Measurements from ENCODE around the gene FAM236A.
"Not testable (repeated sequence)": the region's sequence is repeated elsewhere in the genome, so short reads cannot be mapped to it uniquely, and the experiment has no call there.

Gene FAM236A

GRCh38 chrX:72937906-72938305, at the start of gene FAM236A:
Gene FAM236A, plus strand, starts transcription at chrX:72938206. Its CDS starts 57 bp downstream, at chrX:72938263.
- not testable (repeated sequence) for H3K4me3 ChIP-seq (ENCODE audit: low read depth, low read length); DNase-seq (ENCODE audit: low read depth)

DNA sequence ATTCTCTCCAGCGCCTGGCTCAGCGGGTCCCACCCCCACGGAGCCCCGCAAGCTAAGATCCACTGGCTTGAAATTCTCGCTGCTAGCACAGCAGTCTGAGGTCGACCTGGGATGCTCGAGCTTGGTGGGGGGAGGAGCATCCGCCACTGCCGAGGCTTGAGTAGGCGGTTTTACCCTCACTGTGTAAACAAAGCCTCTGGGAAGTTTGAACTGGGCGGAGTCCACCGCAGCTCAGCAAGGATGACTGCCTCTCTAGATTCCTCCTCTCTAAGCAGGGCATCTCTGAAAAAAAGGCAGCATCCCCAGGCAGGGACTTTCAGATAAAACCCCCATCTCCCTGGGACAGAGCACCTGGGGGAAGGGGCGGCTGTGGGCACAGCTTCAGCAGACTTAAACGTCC, 48.3 kb upstream of the FAM236A start:
- not testable (repeated sequence) for DNase-seq (ENCODE audit: low read depth); H3K4me3 ChIP-seq (ENCODE audit: low read depth, low read length)

- DNase-seq (ENCODE audit: low read depth); H3K4me3 ChIP-seq (ENCODE audit: low read depth, low read length): not testable (repeated sequence)
These were observed 25.7 kb upstream of the FAM236A start, which contains the start of gene FAM236C for GRCh38 chrX:72912315-72912714. Gene FAM236C, plus strand, starts transcription at chrX:72912615. Its CDS starts 100 bp downstream, at chrX:72912715.

DNA sequence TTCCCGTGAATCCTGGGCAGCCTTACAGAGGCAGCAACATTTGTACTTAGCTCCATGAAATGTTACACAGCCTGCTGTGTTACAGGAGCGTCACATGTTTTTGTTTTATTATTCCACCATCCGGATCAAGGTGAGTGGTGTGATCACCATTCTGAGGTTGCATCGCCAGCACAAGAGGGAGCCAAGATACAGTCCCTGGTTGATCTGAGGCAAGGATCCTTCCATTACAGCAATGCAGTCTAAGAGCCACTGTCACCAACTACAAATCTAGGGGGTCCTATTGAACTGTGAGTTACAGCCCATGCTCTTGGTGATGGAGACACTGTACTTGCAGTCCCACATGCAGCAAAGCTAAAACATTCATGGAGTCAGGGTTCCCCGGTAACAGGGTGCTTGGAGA, 21.9 kb upstream of the FAM236A start:
- DNase-seq (ENCODE audit: low read depth); H3K4me3 ChIP-seq (ENCODE audit: low read depth, low read length): not testable (repeated sequence)

- not testable (repeated sequence) for DNase-seq (ENCODE audit: low read depth); H3K4me3 ChIP-seq (ENCODE audit: low read depth, low read length)
These were observed 5.7 kb upstream of the FAM236A start for GRCh38 chrX:72932283-72932682.

- H3K4me3 ChIP-seq (ENCODE audit: low read depth, low read length); DNase-seq (ENCODE audit: low read depth): not testable (repeated sequence)
These were observed 1.6 kb upstream of the FAM236A start for GRCh38 chrX:72936455-72936854.

- DNase-seq (ENCODE audit: low read depth); H3K4me3 ChIP-seq (ENCODE audit: low read depth, low read length): not testable (repeated sequence)
These were observed 1.0 kb upstream of the FAM236A start for GRCh38 chrX:72936882-72937455.

- DNase-seq (ENCODE audit: low read depth); H3K4me3 ChIP-seq (ENCODE audit: low read depth, low read length): not testable (repeated sequence)
These were observed 4.3 kb downstream of the FAM236A start for GRCh38 chrX:72942272-72942671.

DNA sequence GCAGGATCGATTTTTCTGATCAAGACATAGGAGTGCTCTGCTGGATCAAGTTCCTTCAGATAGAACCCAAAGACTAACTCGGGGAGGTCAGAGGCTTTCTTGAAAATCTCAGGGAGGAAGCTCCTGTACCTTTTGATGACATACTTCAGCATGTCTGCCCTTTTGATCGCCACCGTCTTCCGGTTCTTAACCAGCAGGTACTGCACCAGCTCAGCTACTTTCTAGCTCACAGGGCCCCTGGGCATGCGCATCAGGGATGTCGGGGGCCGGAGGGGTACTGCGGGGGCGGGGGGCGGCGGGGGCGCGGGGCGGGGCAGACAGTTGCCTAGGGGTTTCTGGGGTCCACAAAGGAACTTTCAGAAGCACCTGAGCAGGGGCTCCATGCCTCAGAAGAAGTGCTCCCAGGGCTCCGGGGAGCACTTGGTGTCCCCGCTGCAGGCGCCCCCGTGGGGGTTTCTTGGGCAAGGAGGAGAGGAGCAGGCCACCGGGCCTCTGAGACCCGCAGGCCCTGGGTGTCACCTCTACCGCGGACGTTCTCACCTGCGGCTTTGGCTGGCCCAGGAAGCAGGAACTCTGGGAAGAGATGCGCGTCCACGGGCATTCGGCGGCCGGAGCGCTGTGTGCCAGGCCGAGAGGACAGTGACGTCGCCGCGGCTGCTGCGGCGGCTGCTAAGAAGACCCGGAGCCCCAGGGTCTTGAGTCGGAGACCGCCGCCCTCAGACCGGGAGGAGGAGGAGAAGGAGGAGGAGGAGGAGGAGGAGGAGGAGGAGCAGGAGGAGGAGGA, 5.2 kb downstream of the FAM236A start:
- DNase-seq (ENCODE audit: low read depth); H3K4me3 ChIP-seq (ENCODE audit: low read depth, low read length): not testable (repeated sequence)

DNA sequence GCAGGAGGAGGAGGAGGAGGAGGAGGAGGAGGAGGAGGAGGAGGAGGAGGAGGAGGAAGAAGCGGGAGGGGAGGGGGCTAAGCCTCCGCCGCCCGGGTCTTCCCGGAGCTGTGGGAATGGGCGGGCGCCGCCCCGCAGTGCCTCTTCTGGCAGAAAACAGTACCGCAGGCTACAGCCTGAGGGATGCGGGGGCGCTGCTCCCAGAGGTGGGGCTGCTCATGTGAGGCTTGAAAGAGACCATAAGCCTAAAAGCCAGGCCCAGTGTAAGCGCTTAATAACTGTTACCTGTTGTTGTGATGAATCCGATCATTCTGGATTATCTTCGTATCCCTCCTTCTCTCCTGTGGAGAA, 5.8 kb downstream of the FAM236A start, which contains the start of gene DMRTC1:
Gene DMRTC1, minus strand, starts transcription at position 19 of the 351 bp plus-strand sequence. CDS start 68,143 bp downstream, outside the sequence.
- not testable (repeated sequence) for DNase-seq (ENCODE audit: low read depth)

GRCh38 chrX:72959971-72960370, 22.0 kb downstream of the FAM236A start:
- H3K4me3 ChIP-seq (ENCODE audit: low read depth, low read length); DNase-seq (ENCODE audit: low read depth): not testable (repeated sequence)

More for the DNA sequence above, 5.8 kb downstream of the FAM236A start, which contains the start of gene DMRTC1:
- H3K4me3 ChIP-seq (ENCODE audit: low read depth, low read length) = not testable (repeated sequence)

- H3K4me3 ChIP-seq (ENCODE audit: low read depth, low read length); DNase-seq (ENCODE audit: low read depth): not testable (repeated sequence)
These were observed 33.9 kb downstream of the FAM236A start for GRCh38 chrX:72971859-72972258.

- H3K4me3 ChIP-seq (ENCODE audit: low read depth, low read length); DNase-seq (ENCODE audit: low read depth): not testable (repeated sequence)
These were observed 36.9 kb downstream of the FAM236A start for GRCh38 chrX:72974885-72975284.

GRCh38 chrX:72980894-72981469, 43.0 kb downstream of the FAM236A start:
- not testable (repeated sequence) for DNase-seq (ENCODE audit: low read depth); H3K4me3 ChIP-seq (ENCODE audit: low read depth, low read length)

Data from choroid plexus epithelial cell (primary cell).